ENCODE measurements around the gene NRTN.
"Not testable (repeated sequence)": the region's sequence is repeated elsewhere in the genome, so short reads cannot be mapped to it uniquely, and the experiment has no call there.

NRTN gene

GRCh38 chr19:5804516-5805461 is at the start of gene NRTN:
TSS of gene NRTN (plus strand) at chr19:5805067. CDS start at chr19:5824166, 19,099 bp downstream.
- DNase-seq: peak; percentile 81

GRCh38 chr19:5762608-5763217 is 42.2 kb upstream of the NRTN start:
- DNase-seq: no peak

GRCh38 chr19:5765220-5765619 is 39.6 kb upstream of the NRTN start:
- DNase-seq: no peak

- DNase-seq: no peak
Observed at GRCh38 chr19:5767949-5768348, 36.9 kb upstream of the NRTN start.

- no peak for DNase-seq
Observed at GRCh38 chr19:5772416-5772815, 32.5 kb upstream of the NRTN start.

GRCh38 chr19:5773276-5773675 is 31.6 kb upstream of the NRTN start:
- no peak for DNase-seq

GRCh38 chr19:5774921-5775320 is 29.9 kb upstream of the NRTN start:
- DNase-seq: no peak

GRCh38 chr19:5775668-5776309 is 29.1 kb upstream of the NRTN start:
- DNase-seq: no peak

GRCh38 chr19:5778402-5778801 is 26.5 kb upstream of the NRTN start:
- DNase-seq: no peak

GRCh38 chr19:5780916-5781315 is 24.0 kb upstream of the NRTN start:
- not testable (repeated sequence) for DNase-seq

- no peak for DNase-seq
Observed at GRCh38 chr19:5782322-5782721, 22.5 kb upstream of the NRTN start.

GRCh38 chr19:5782945-5783919 is 21.6 kb upstream of the NRTN start:
- DNase-seq: no peak

- DNase-seq: no peak
Observed at GRCh38 chr19:5784581-5785147, 20.2 kb upstream of the NRTN start, which contains the start of gene PRR22. TSS of gene PRR22 (minus strand) at chr19:5784746. CDS start at chr19:5784660, 86 bp downstream.

- no peak for DNase-seq
Observed at GRCh38 chr19:5785423-5785822, 19.4 kb upstream of the NRTN start.

GRCh38 chr19:5786593-5787408 is 18.1 kb upstream of the NRTN start:
- DNase-seq: no peak

- no peak for DNase-seq
Observed at GRCh38 chr19:5787409-5788182, 17.3 kb upstream of the NRTN start.

GRCh38 chr19:5788422-5788821 is 16.4 kb upstream of the NRTN start:
- no peak for DNase-seq

- no peak for DNase-seq
Observed at GRCh38 chr19:5789351-5789761, 15.5 kb upstream of the NRTN start.

- DNase-seq: no peak
Observed at GRCh38 chr19:5789886-5790558, 14.8 kb upstream of the NRTN start.

Data from CD4-positive, alpha-beta T cell treated with Interleukin-17A for 4 hours (primary cell).